ENCODE measurements around the gene TIRAP.

DNA sequence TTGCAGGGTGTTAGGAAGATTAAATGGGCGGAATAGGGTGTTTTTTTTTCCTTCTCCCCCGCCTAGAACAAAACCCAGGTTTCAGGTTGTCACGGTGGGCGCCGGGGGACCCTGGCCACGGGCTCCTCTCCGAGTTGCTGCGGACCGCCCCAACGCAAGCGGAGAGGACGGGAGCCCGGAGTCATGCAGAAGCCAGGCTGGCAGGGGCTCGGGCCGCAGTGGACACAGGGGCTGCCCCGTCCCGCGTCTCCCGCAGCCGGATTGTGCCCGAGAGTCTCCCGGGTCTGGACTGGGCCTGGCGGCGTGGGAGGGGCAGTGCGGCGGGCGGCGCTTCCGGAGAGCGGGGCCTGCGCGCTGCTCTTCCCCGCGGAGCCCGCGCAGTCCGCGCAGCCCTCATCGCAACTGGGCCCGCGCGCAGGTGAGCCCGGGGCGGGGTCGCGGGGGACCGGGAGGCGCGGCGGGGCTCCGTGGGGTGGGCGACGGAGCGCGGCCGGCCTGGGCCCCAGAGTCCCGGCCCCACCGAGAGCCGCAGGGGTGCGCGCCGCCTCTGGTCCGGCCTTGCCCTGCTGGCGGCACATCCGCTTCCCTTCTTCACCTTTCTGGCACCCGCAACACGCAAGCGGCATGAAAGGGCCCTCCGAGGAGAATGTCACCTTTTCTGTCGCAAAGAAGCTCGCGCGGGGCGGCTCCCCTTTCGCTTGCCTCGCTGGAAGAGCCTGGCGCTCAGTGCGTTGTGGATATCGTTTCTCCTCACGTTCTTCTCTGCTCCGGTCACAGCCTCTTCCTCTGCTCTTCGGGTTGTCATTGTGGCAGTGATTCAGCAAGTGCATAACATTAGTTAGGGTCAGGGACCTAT lies at the start of gene TIRAP:
- TF ChIP-seq, protein P1, sequence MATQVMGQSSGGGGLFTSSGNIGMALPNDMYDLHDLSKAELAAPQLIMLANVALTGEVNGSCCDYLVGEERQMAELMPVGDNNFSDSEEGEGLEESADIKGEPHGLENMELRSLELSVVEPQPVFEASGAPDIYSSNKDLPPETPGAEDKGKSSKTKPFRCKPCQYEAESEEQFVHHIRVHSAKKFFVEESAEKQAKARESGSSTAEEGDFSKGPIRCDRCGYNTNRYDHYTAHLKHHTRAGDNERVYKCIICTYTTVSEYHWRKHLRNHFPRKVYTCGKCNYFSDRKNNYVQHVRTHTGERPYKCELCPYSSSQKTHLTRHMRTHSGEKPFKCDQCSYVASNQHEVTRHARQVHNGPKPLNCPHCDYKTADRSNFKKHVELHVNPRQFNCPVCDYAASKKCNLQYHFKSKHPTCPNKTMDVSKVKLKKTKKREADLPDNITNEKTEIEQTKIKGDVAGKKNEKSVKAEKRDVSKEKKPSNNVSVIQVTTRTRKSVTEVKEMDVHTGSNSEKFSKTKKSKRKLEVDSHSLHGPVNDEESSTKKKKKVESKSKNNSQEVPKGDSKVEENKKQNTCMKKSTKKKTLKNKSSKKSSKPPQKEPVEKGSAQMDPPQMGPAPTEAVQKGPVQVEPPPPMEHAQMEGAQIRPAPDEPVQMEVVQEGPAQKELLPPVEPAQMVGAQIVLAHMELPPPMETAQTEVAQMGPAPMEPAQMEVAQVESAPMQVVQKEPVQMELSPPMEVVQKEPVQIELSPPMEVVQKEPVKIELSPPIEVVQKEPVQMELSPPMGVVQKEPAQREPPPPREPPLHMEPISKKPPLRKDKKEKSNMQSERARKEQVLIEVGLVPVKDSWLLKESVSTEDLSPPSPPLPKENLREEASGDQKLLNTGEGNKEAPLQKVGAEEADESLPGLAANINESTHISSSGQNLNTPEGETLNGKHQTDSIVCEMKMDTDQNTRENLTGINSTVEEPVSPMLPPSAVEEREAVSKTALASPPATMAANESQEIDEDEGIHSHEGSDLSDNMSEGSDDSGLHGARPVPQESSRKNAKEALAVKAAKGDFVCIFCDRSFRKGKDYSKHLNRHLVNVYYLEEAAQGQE (IDR thresholded peaks at IDR 0.05; ENCODE audit: low read depth, low read length), result no peak
- TF ChIP-seq, protein P2, sequence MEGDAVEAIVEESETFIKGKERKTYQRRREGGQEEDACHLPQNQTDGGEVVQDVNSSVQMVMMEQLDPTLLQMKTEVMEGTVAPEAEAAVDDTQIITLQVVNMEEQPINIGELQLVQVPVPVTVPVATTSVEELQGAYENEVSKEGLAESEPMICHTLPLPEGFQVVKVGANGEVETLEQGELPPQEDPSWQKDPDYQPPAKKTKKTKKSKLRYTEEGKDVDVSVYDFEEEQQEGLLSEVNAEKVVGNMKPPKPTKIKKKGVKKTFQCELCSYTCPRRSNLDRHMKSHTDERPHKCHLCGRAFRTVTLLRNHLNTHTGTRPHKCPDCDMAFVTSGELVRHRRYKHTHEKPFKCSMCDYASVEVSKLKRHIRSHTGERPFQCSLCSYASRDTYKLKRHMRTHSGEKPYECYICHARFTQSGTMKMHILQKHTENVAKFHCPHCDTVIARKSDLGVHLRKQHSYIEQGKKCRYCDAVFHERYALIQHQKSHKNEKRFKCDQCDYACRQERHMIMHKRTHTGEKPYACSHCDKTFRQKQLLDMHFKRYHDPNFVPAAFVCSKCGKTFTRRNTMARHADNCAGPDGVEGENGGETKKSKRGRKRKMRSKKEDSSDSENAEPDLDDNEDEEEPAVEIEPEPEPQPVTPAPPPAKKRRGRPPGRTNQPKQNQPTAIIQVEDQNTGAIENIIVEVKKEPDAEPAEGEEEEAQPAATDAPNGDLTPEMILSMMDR (IDR thresholded peaks at IDR 0.05), result no peak
- TF ChIP-seq SIN3A (IDR thresholded peaks at IDR 0.05; ENCODE audit: borderline replicate concordance, low read depth, low read length), result no peak
- TF ChIP-seq, protein P3, sequence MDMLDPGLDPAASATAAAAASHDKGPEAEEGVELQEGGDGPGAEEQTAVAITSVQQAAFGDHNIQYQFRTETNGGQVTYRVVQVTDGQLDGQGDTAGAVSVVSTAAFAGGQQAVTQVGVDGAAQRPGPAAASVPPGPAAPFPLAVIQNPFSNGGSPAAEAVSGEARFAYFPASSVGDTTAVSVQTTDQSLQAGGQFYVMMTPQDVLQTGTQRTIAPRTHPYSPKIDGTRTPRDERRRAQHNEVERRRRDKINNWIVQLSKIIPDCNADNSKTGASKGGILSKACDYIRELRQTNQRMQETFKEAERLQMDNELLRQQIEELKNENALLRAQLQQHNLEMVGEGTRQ (IDR thresholded peaks at IDR 0.05; ENCODE audit: borderline replicate concordance, low read depth, low read length), result no peak
- TF ChIP-seq EZH2phosphoT487 (IDR thresholded peaks at IDR 0.05; ENCODE audit: borderline replicate concordance, low read depth), result no peak
- TF ChIP-seq RAD21 (IDR thresholded peaks at IDR 0.05; ENCODE audit: low read length), result no peak
- no peak for TF ChIP-seq YY1 (IDR thresholded peaks at IDR 0.05; ENCODE audit: low read depth)
- TF ChIP-seq FOXJ3 (CRISPR knock-in tag; IDR thresholded peaks at IDR 0.05), result no peak; the same call in 1 of the 2 replicates
- TF ChIP-seq JUND (IDR thresholded peaks at IDR 0.05), result no peak
- peak; percentile 58 for TF ChIP-seq POLR2AphosphoS5 (IDR thresholded peaks at IDR 0.05; ENCODE audit: low read depth, low read length)
- TF ChIP-seq ELF1 (IDR thresholded peaks at IDR 0.05), result no peak
- no peak for TF ChIP-seq EP300 (IDR thresholded peaks at IDR 0.05; ENCODE audit: borderline replicate concordance in 1 of 2, low read depth in 1 of 2, low read length in 1 of 2)
- no peak for TF ChIP-seq CHD2 (IDR thresholded peaks at IDR 0.05; ENCODE audit: low read length, partially characterized antibody)
